Natural killer cell (primary cell): ENCODE data around the gene TPD52L2. TPM values are rescaled to one million over a fixed set of nuclear protein-coding genes. Genes with fewer than 3 reads are reported as not detected.

Experiments
- ATAC-seq, 3 donors: fragments of 150-1000 bp in 2 of 3; fragments of 200-7000 bp in 1 of 3; cut with Tn5 transposase; 1 replicate in 1 of 3; 2 replicates in 2 of 3; pipeline ENCODE4 v1.10.0; 2021; ENCODE audit warnings: mild to moderate bottlenecking in 2 of 3, moderate library complexity in 2 of 3
- DNase-seq, 2 donors: peaks; one replicate each; pipeline versions ENCODE4 v3.0.0 to v3.0.0-alpha.2; 2013 to 2021; ENCODE audit warnings: mixed read lengths in 1 of 2
- H3K27ac ChIP-seq: one replicate; pipeline ENCODE4 v1.5.1; 2013; ENCODE audit warnings: mild to moderate bottlenecking, low read length
- H3K27me3 ChIP-seq: one replicate; pipeline ENCODE4 v1.6.1; 2013; ENCODE audit warnings: low read length; ENCODE audit not compliant: control insufficient read depth, insufficient read depth
- H3K36me3 ChIP-seq: one replicate; pipeline ENCODE4 v1.6.1; 2013; ENCODE audit warnings: low read length; ENCODE audit not compliant: control insufficient read depth, insufficient read depth
- H3K4me1 ChIP-seq: one replicate; pipeline ENCODE4 v1.6.1; 2013; ENCODE audit warnings: low read length; ENCODE audit not compliant: control insufficient read depth, insufficient read depth
- H3K4me3 ChIP-seq: one replicate; pipeline ENCODE4 v1.5.1; 2013; ENCODE audit warnings: low read length
- H3K9me3 ChIP-seq: one replicate; pipeline ENCODE4 v1.6.1; 2013; ENCODE audit warnings: low read length; ENCODE audit not compliant: control insufficient read depth, insufficient read depth
- H3K27ac Mint-ChIP-seq, 2 donors: one replicate each; pipeline ENCODE4 v1.8.0; 2022; ENCODE audit warnings: mild to moderate bottlenecking in 2 of 2, mixed read lengths in 2 of 2, moderate library complexity in 1 of 2
- H3K27me3 Mint-ChIP-seq, 2 donors: one replicate each; pipeline ENCODE4 v1.8.0; 2022; ENCODE audit warnings: low read depth in 2 of 2, mixed read lengths in 2 of 2
- H3K36me3 Mint-ChIP-seq: one replicate; pipeline ENCODE4 v1.8.0; 2022; ENCODE audit warnings: mixed read lengths
- H3K4me1 Mint-ChIP-seq, 2 donors: one replicate each; pipeline ENCODE4 v1.8.0; 2022; ENCODE audit warnings: mixed read lengths in 2 of 2
- H3K4me3 Mint-ChIP-seq: one replicate; pipeline ENCODE4 v1.8.0; 2022; ENCODE audit warnings: mild to moderate bottlenecking, moderate library complexity, mixed read lengths
- H3K9me3 Mint-ChIP-seq, 2 donors: one replicate each; pipeline ENCODE4 v1.8.0; 2022; ENCODE audit warnings: mixed read lengths in 2 of 2
- WGBS: methylation state at CpG from one replicate; pipeline ENCODE4 v1.1.7; 2013; ENCODE audit warnings: missing lambda C conversion rate; ENCODE audit not compliant: insufficient coverage; 5-methylcytosine and 5-hydroxymethylcytosine counted together
- intact Hi-C: fragments of 100-400 bp; cut with micrococcal nuclease; formaldehyde crosslinking; loops from one replicate; pipeline ENCODE4 v1.14.2; 2022
- total RNA-seq, 4 donors: library from RNA; stranded (reverse); fragments of 120-200 nt in 1 of 4; gene quantifications; one replicate each; pipeline versions ENCODE4 v1.2.3 to v1.2.4, GENCODE V29; 2013 to 2022
- TF ChIP-seq, protein P1 (sequence below): fragments of 200-600 bp; IDR thresholded peaks from one replicate; pipeline ENCODE4 v1.8.0; 2022; ENCODE audit warnings: antibody characterized with exemption

The TPD52L2 gene
- total RNA-seq, 3 donors from 2014 or later (not counting 1 experiment from before 2014, with no cell fraction given): 36.8 to 47.2 (median 45.1) TPM

DNA sequence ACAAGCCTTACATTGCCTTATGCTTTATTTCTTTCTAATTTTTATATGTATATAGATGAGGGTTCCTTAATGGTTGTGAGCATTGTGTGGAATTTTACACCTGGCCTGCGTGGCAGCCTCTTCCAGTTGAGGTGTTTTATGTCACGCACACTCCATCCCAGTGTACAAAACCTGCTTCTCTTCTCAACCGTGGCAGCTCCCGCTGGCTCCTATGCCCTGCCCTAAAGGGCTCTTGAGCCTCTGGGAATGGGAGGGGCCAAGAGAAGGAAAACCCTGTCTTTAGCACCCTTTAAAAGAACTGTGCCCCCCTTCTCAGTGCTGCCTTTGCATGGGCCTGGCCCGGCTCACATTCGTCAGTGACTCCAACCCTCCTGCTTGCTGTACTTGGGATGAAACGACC lies 25.5 kb downstream of the TPD52L2 start:
- H3K9me3 Mint-ChIP-seq: no peaks in the 10 kb centered on the region
- Histone ChIP-seq H3K4me3 (no peak overlapping the region), H3K4me1 (peaks cover 8% of the 10 kb centered on the region), H3K9me3 (no peaks in the 10 kb centered on the region), H3K27ac (no peak overlapping the region), H3K36me3 (peaks cover 34% of the 10 kb centered on the region), H3K27me3 (no peaks in the 10 kb centered on the region)
- TF ChIP-seq, protein P1, sequence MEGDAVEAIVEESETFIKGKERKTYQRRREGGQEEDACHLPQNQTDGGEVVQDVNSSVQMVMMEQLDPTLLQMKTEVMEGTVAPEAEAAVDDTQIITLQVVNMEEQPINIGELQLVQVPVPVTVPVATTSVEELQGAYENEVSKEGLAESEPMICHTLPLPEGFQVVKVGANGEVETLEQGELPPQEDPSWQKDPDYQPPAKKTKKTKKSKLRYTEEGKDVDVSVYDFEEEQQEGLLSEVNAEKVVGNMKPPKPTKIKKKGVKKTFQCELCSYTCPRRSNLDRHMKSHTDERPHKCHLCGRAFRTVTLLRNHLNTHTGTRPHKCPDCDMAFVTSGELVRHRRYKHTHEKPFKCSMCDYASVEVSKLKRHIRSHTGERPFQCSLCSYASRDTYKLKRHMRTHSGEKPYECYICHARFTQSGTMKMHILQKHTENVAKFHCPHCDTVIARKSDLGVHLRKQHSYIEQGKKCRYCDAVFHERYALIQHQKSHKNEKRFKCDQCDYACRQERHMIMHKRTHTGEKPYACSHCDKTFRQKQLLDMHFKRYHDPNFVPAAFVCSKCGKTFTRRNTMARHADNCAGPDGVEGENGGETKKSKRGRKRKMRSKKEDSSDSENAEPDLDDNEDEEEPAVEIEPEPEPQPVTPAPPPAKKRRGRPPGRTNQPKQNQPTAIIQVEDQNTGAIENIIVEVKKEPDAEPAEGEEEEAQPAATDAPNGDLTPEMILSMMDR: no peak
- intact Hi-C loops: no loop called here
- no peak for ATAC-seq
- no peaks in the 10 kb centered on the region for H3K27me3 Mint-ChIP-seq
- WGBS: 91% methylated on average over 5 of the region's 7 CpGs
- peaks cover 6 to 8% of the 10 kb centered on the region in 2 donors for H3K4me1 Mint-ChIP-seq
- no peak overlapping the region for H3K27ac Mint-ChIP-seq
- H3K4me3 Mint-ChIP-seq: no peak overlapping the region
- no peak for DNase-seq
- H3K36me3 Mint-ChIP-seq: no peaks in the 10 kb centered on the region

DNA sequence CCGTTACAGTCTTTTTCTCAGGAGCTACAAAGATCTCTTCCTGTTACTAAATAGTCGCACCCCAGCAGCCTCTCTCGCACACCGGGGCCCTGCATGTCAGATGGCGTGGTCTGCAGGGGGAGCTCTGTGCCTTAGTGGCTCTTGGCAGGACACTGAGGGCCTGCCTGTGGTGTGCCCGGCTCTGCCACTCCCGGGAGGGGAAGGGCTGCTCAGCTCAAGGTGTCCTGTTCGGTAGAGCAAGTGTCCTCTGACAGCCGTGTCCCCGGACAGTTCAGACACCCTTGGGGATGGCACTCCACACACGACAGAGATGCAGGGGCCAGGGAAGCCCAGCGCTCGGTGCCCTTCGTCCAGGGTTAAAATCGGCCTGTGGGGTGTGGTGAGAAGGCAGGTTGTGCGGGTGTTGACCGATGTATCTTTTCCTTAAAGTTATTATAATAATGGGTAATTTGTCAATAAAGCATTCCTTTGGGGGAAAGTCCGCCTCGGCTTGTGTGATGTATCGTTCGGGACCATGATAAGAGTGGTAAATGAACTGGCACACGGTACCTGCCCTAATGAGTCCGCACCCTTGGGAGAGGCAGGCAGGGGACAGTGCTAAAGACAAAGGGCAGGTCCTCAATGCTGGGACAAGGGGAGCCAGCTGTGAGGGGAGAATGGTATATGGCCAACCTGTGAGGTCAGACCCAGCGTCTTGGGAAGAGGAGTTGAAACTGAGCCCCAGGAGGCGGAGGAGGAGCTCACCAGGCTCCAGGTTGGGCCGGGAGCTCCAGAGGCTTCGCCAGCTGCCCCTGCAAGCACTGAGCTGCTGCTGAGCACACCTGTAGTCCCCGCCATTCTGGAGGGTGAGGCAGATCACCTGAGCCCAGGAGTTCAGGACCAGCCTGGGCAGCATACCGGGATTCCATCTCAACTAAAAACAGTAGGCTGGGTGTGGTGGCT lies 26.3 kb downstream of the TPD52L2 start:
- no peak overlapping the region for H3K27ac ChIP-seq
- H3K4me3 ChIP-seq: no peak overlapping the region
- TF ChIP-seq, protein P1: no peak
- H3K4me3 Mint-ChIP-seq: no peak overlapping the region
- H3K4me1 Mint-ChIP-seq: peaks cover 13 to 15% of the 10 kb centered on the region in 2 donors
- 93% methylated on average over 29 of the region's 29 CpGs for WGBS
- peaks cover 32% of the 10 kb centered on the region for H3K36me3 ChIP-seq
- intact Hi-C loops: no loop called here
- no peaks in the 10 kb centered on the region for H3K9me3 Mint-ChIP-seq
- peaks cover 12% of the 10 kb centered on the region for H3K4me1 ChIP-seq
- H3K27me3 Mint-ChIP-seq: no peaks in the 10 kb centered on the region
- no peaks in the 10 kb centered on the region for H3K36me3 Mint-ChIP-seq
- ATAC-seq (no peak), DNase-seq (no peak)
- H3K27ac Mint-ChIP-seq: no peak overlapping the region
- no peaks in the 10 kb centered on the region for H3K27me3 ChIP-seq
- H3K9me3 ChIP-seq: no peaks in the 10 kb centered on the region

DNA sequence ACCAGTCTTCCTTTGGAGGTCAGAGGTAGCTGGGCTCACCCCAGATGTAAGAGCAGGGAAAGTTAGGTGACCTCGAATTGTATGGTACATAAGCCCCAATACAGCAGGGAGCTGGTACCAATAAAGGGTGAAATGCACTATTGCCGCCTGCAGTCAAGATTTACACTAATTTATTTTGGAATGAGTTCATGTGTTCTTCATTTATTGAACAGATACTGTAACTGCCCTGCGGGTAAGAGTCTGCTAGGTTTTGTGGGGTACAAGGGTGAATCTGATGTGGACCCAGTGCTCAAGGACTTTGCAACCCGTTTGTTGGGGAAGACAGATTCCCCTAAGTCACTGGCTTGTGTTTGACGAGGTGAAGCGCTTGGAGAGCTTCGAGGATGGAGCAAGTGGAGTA lies 27.3 kb downstream of the TPD52L2 start:
- TF ChIP-seq, protein P1: no peak
- no peak overlapping the region for H3K4me3 ChIP-seq
- Mint-ChIP-seq H3K9me3 (no peaks in the 10 kb centered on the region), H3K36me3 (no peaks in the 10 kb centered on the region), H3K4me1 (peaks cover 21 to 22% of the 10 kb centered on the region in 2 donors), H3K4me3 (no peak overlapping the region), H3K27me3 (no peaks in the 10 kb centered on the region), H3K27ac (no peak overlapping the region)
- ATAC-seq (no peak), DNase-seq (no peak)
- intact Hi-C loops: no loop called here
- no peaks in the 10 kb centered on the region for H3K9me3 ChIP-seq
- peaks cover 28% of the 10 kb centered on the region for H3K36me3 ChIP-seq
- 93% methylated on average over 7 of the region's 7 CpGs for WGBS
- H3K27ac ChIP-seq: no peak overlapping the region
- no peaks in the 10 kb centered on the region for H3K27me3 ChIP-seq
- peaks cover 23% of the 10 kb centered on the region for H3K4me1 ChIP-seq
